Stimulated activated CD4-positive, alpha-beta T cell treated with anti-CD3 and anti-CD28 coated beads, TNF-alpha, amount 100 ng/mL, for 48 hours (primary cell): ENCODE results near the gene BTF3L4.
"Not testable (repeated sequence)": the region's sequence is repeated elsewhere in the genome, so short reads cannot be mapped to it uniquely, and the experiment has no call there.

Experiments used
- DNase-seq, 3 donors: peaks; one replicate each; pipeline ENCODE4 v3.0.0-alpha.2; 2020; ENCODE audit warnings: low read depth in 3 of 3

BTF3L4 gene

GRCh38 chr1:52056163-52056936 lies at the start of gene BTF3L4:
Gene BTF3L4, plus strand, starts transcription at chr1:52056295. Its CDS starts 3,553 bp downstream, at chr1:52059848.
- DNase-seq: peak; percentile 83 to 95 (median 92)

- DNase-seq: no peak
Observed at GRCh38 chr1:52007215-52008002, 48.7 kb upstream of the BTF3L4 start.

- DNase-seq: no peak
Observed at GRCh38 chr1:52008071-52008809, 47.9 kb upstream of the BTF3L4 start.

GRCh38 chr1:52022133-52022532 lies 34.0 kb upstream of the BTF3L4 start:
- no peak for DNase-seq

GRCh38 chr1:52026278-52026677 lies 29.8 kb upstream of the BTF3L4 start:
- DNase-seq: no peak

GRCh38 chr1:52028328-52028727 lies 27.8 kb upstream of the BTF3L4 start:
- no peak for DNase-seq

- not testable (repeated sequence) for DNase-seq
Observed at GRCh38 chr1:52028839-52029238, 27.3 kb upstream of the BTF3L4 start.

GRCh38 chr1:52032124-52032784 lies 23.8 kb upstream of the BTF3L4 start:
- no peak for DNase-seq

- DNase-seq: no peak
Observed at GRCh38 chr1:52032785-52033131, 23.3 kb upstream of the BTF3L4 start.

- DNase-seq: peak; percentile 75 to 80 (median 76)
Observed at GRCh38 chr1:52033190-52034049, 22.7 kb upstream of the BTF3L4 start, which contains the start of gene KTI12. Gene KTI12, minus strand, starts transcription at chr1:52033810. Its CDS starts 49 bp downstream, at chr1:52033761.

- no peak for DNase-seq
Observed at GRCh38 chr1:52034050-52034384, 22.1 kb upstream of the BTF3L4 start.

- no peak for DNase-seq
Observed at GRCh38 chr1:52037402-52037814, 18.7 kb upstream of the BTF3L4 start.

- no peak for DNase-seq
Observed at GRCh38 chr1:52037909-52038308, 18.2 kb upstream of the BTF3L4 start.

GRCh38 chr1:52041551-52042185 lies 14.4 kb upstream of the BTF3L4 start:
- no peak for DNase-seq

GRCh38 chr1:52045236-52045635 lies 10.9 kb upstream of the BTF3L4 start:
- DNase-seq: no peak

GRCh38 chr1:52045666-52046195 lies 10.4 kb upstream of the BTF3L4 start:
- not testable (repeated sequence) for DNase-seq

GRCh38 chr1:52049337-52049736 lies 6.8 kb upstream of the BTF3L4 start:
- DNase-seq: not testable (repeated sequence)

- no peak for DNase-seq
Observed at GRCh38 chr1:52053862-52054261, 2.2 kb upstream of the BTF3L4 start.

GRCh38 chr1:52054496-52055065 lies 1.5 kb upstream of the BTF3L4 start:
- DNase-seq: no peak
